ENCODE results near the gene CTBP2.

- TF ChIP-seq CTCF (IDR thresholded peaks at IDR 0.05) (no peak), POLR2AphosphoS5 (IDR thresholded peaks at IDR 0.05) (no peak), POLR2A (IDR thresholded peaks at IDR 0.05) (no peak)
These were observed 158.3 kb downstream of the CTBP2 start for GRCh38 chr10:125002047-125002422.

Measured in breast epithelium (tissue), 3 donors.